IMR-90 (cell line): ENCODE data around the gene TCF7L2.

Source experiments
- BHLHE40 ChIP-seq: fragments of 150-350 bp; IDR thresholded peaks from 2 replicates; pipeline ENCODE4 v1.6.1; 2016; ENCODE audit warnings: mild to moderate bottlenecking, low read depth, low read length
- CEBPB ChIP-seq: IDR thresholded peaks from 2 replicates; pipeline ENCODE4 v1.6.1; 2012; ENCODE audit warnings: low read depth, low read length, improper control_type of control experiment
- CHD1 ChIP-seq: IDR thresholded peaks from 2 replicates; pipeline ENCODE4 v1.6.1; 2012; ENCODE audit warnings: low read depth, low read length, improper control_type of control experiment
- FOS ChIP-seq: fragments of 150-350 bp; IDR thresholded peaks from 2 replicates; pipeline ENCODE4 v1.6.1; 2016; ENCODE audit warnings: low read depth, low read length
- MAZ ChIP-seq: IDR thresholded peaks from 2 replicates; pipeline ENCODE4 v1.6.1; 2012; ENCODE audit warnings: low read depth, mild to moderate bottlenecking, low read length, improper control_type of control experiment, moderate library complexity, borderline replicate concordance
- MXI1 ChIP-seq: IDR thresholded peaks from 2 replicates; pipeline ENCODE4 v1.6.1; 2012; ENCODE audit warnings: low read depth, mild to moderate bottlenecking, low read length, moderate library complexity, borderline replicate concordance
- POLR2A ChIP-seq: IDR thresholded peaks from 2 replicates; pipeline ENCODE4 v1.6.1; 2012; ENCODE audit warnings: mild to moderate bottlenecking, low read depth, low read length
- RAD21 ChIP-seq: IDR thresholded peaks from 2 replicates; pipeline ENCODE4 v1.6.1; 2012; ENCODE audit warnings: low read length, improper control_type of control experiment
- RCOR1 ChIP-seq: IDR thresholded peaks from 2 replicates; pipeline ENCODE4 v1.6.1; 2012; ENCODE audit warnings: mild to moderate bottlenecking, low read length, improper control_type of control experiment; ENCODE audit not compliant: insufficient replicate concordance
- RFX5 ChIP-seq: IDR thresholded peaks from 2 replicates; pipeline ENCODE4 v1.8.0; 2012; ENCODE audit warnings: low read depth, mild to moderate bottlenecking, low read length, moderate library complexity
- SMC3 ChIP-seq: fragments of 150-350 bp; IDR thresholded peaks from 2 replicates; pipeline ENCODE4 v1.6.1; 2016; ENCODE audit warnings: low read depth, mild to moderate bottlenecking, antibody characterized with exemption, low read length, moderate library complexity
- USF2 ChIP-seq: fragments of 150-350 bp; IDR thresholded peaks from 2 replicates; pipeline ENCODE4 v1.6.1; 2017; ENCODE audit warnings: mild to moderate bottlenecking, antibody characterized with exemption, low read length, low read depth
- TF ChIP-seq, protein P1 (sequence below): conservative IDR thresholded peaks from 2 replicates; pipeline ENCODE4 v1.5.1; 2012; ENCODE audit warnings: mild to moderate bottlenecking, low read depth, low read length, improper control_type of control experiment
- TF ChIP-seq, protein P2 (sequence below): fragments of 150-350 bp; IDR thresholded peaks from 2 replicates; pipeline ENCODE4 v1.6.1; 2016; ENCODE audit warnings: low read depth, mild to moderate bottlenecking, low read length, moderate library complexity, borderline replicate concordance

- no peak for TF ChIP-seq FOS
- no peak for TF ChIP-seq POLR2A
- TF ChIP-seq, protein P1, sequence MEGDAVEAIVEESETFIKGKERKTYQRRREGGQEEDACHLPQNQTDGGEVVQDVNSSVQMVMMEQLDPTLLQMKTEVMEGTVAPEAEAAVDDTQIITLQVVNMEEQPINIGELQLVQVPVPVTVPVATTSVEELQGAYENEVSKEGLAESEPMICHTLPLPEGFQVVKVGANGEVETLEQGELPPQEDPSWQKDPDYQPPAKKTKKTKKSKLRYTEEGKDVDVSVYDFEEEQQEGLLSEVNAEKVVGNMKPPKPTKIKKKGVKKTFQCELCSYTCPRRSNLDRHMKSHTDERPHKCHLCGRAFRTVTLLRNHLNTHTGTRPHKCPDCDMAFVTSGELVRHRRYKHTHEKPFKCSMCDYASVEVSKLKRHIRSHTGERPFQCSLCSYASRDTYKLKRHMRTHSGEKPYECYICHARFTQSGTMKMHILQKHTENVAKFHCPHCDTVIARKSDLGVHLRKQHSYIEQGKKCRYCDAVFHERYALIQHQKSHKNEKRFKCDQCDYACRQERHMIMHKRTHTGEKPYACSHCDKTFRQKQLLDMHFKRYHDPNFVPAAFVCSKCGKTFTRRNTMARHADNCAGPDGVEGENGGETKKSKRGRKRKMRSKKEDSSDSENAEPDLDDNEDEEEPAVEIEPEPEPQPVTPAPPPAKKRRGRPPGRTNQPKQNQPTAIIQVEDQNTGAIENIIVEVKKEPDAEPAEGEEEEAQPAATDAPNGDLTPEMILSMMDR = no peak
- no peak for TF ChIP-seq RCOR1
- TF ChIP-seq, protein P2, sequence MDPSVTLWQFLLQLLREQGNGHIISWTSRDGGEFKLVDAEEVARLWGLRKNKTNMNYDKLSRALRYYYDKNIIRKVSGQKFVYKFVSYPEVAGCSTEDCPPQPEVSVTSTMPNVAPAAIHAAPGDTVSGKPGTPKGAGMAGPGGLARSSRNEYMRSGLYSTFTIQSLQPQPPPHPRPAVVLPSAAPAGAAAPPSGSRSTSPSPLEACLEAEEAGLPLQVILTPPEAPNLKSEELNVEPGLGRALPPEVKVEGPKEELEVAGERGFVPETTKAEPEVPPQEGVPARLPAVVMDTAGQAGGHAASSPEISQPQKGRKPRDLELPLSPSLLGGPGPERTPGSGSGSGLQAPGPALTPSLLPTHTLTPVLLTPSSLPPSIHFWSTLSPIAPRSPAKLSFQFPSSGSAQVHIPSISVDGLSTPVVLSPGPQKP = no peak
- no peak for TF ChIP-seq CEBPB
- TF ChIP-seq RAD21 = no peak
- no peak for TF ChIP-seq USF2
- no peak for TF ChIP-seq MXI1
- TF ChIP-seq CHD1 = no peak
- no peak for TF ChIP-seq MAZ
- TF ChIP-seq BHLHE40 = no peak
- TF ChIP-seq SMC3 = no peak
- no peak for TF ChIP-seq RFX5
Measured at GRCh38 chr10:113091920-113092319, 141.9 kb downstream of the TCF7L2 start.
